Brain microvascular endothelial cell (primary cell): Measurements from ENCODE around the gene PFN2.

Experiments
- DNase-seq: peaks from one replicate; pipeline ENCODE4 v3.0.0-alpha.2; 2020
- H3K27ac ChIP-seq: fragments of 250-450 bp; sonication (Bioruptor Pico); 2 replicates; pipeline ENCODE4 v1.5.1; 2020; ENCODE audit warnings: mild to moderate bottlenecking, moderate library complexity
- H3K27me3 ChIP-seq: fragments of 250-450 bp; sonication (Bioruptor Pico); replicated peaks from 2 replicates; pipeline ENCODE4 v1.5.1; 2020; ENCODE audit warnings: mild to moderate bottlenecking
- H3K36me3 ChIP-seq: fragments of 250-450 bp; sonication (Bioruptor Pico); replicated peaks from 2 replicates; pipeline ENCODE4 v1.5.1; 2020; ENCODE audit warnings: mild to moderate bottlenecking
- H3K4me3 ChIP-seq: 2 replicates; pipeline ENCODE4 v1.5.1; 2011; ENCODE audit warnings: low read depth, mild to moderate bottlenecking, control low read depth, low read length, moderate library complexity
- CTCF ChIP-seq: IDR thresholded peaks from 2 replicates; pipeline ENCODE4 v1.5.1; 2011; ENCODE audit warnings: low read depth, mild to moderate bottlenecking, moderate library complexity, low read length, control low read depth, inconsistent platforms; ENCODE audit errors: missing control alignments
- in situ Hi-C: cut with HindIII; loops from 2 replicates; pipeline ENCODE4 v1.10.0; 2017; ENCODE audit warnings: low sequenced_read_pairs, low pct_ligation_motif_present

Gene PFN2

DNA sequence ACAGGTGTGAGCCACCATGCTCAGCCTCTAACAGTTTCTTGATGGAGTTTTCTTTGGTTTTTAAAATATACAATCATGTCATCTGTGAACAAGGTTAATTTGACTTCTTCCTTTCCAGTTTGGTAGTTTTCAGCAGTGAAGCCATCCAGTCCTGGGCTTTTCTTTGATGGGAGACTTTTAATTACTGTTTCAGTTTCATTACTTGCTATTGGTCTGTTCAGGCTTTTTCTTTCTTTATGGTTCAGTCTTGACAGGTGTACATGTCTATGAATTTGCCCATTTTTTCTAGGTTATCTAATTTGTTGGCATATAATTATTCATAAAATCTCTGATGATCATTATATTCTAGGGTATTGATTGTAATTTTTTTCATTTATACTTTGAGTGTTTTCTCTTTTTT lies 36.8 kb downstream of the PFN2 start:
- H3K27ac ChIP-seq, result no peak overlapping the region
- no peak for DNase-seq

GRCh38 chr3:149933008-149933407 lies 37.7 kb downstream of the PFN2 start:
- H3K4me3 ChIP-seq, result no peak overlapping the region
- no peak for DNase-seq
- H3K27ac ChIP-seq, result no peak overlapping the region
- H3K36me3 ChIP-seq, result no peaks in the 10 kb centered on the region
- in situ Hi-C loops, result no loop called here
- H3K27me3 ChIP-seq, result no peaks in the 10 kb centered on the region
- no peak for TF ChIP-seq CTCF

More for the DNA sequence above, 36.8 kb downstream of the PFN2 start:
- Histone ChIP-seq H3K27me3 (no peaks in the 10 kb centered on the region), H3K36me3 (no peaks in the 10 kb centered on the region), H3K4me3 (no peak overlapping the region)
- in situ Hi-C loops, result no loop called here
- no peak for TF ChIP-seq CTCF

DNA sequence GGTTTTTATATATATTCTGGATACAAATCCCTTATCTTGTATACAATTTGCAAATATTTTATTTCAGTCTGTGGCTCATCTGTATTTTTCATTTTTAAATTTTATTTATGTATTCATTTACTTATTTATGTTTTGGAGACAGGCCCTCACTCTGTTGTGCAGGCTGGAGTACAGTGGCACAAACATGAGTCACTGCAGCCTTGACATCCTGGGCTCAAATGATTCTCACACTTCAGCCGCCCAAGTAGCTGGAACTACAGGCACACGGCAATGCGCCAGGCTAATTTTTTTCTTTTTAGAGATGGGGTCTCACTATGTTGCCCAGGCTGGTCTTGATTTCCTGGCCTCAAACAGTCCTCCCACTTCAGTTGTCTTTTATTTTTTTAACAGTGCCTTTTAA lies 50.6 kb downstream of the PFN2 start:
- no peak for DNase-seq
- H3K36me3 ChIP-seq, result no peaks in the 10 kb centered on the region
- no peak overlapping the region for H3K4me3 ChIP-seq
- no peak for TF ChIP-seq CTCF
- in situ Hi-C loops, result no loop called here
- no peaks in the 10 kb centered on the region for H3K27me3 ChIP-seq
- H3K27ac ChIP-seq, result no peak overlapping the region

GRCh38 chr3:149919509-149919908 lies 51.2 kb downstream of the PFN2 start:
- Histone ChIP-seq H3K4me3 (no peak overlapping the region), H3K27ac (no peak overlapping the region), H3K27me3 (no peaks in the 10 kb centered on the region), H3K36me3 (no peaks in the 10 kb centered on the region)
- in situ Hi-C loops, result no loop called here
- DNase-seq, result no peak
- TF ChIP-seq CTCF, result no peak

DNA sequence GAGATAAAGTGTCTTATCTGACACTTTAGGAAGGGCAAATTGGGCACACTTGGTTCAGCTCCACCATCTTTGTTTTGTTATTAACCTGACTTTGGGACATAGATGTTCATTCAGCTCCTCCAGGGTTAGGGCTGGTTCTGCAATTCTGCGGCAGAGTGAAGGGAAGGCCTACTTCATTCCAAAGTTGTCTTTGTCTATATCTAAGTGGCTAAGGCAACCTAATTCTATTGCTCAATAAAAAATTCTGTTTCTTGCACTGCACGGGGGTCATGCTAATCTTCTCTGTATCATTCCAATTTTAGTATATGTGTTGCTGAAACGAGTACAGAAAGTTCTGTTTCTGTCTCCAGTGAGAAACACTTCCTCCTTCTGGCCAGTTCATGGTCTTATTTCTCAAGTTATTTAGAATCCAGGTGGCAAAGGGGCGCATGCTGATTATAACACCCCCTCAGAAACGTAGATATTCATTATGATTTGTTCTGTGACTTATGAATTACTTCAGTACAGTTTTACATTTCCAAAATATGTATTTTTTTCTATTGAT lies 53.5 kb downstream of the PFN2 start:
- TF ChIP-seq CTCF, result no peak
- Histone ChIP-seq H3K4me3 (no peak overlapping the region), H3K27me3 (no peaks in the 10 kb centered on the region), H3K36me3 (no peaks in the 10 kb centered on the region), H3K27ac (no peak overlapping the region)
- in situ Hi-C loops, result no loop called here
- DNase-seq, result no peak
